Measurements from ENCODE around the gene UBE2D1. TPM values are rescaled to one million over a fixed set of nuclear protein-coding genes. Genes with fewer than 3 reads are reported as not detected.

UBE2D1 gene
- total and polyA plus RNA-seq, 2 donors (not counting 3 experiments of a cell fraction or from before 2014, with no cell fraction given): 13.5 to 14.5 TPM

DNA sequence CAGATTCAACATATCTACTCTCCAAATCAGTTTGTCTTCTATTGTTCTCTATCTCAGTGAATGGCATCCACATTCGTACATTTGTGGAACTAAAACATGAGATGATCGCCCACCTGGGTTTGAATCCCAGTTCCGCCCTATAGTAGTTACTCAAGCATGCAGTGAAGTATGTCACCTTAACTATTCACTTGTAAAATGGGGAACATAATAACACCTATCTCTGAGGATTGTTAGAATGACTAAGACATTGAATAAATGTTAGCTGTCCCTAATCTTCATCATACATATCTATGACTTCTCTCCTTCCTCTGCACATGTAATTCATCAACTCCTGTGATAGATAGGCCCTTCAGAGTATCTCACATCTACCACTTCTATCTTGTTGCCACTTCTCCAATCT, 24.7 kb downstream of the UBE2D1 start:
- DNase-seq (ENCODE audit: low read depth, low spot score): no peak
- peaks cover 13% of the 10 kb centered on the region for H3K79me2 ChIP-seq (ENCODE audit: control insufficient read depth, insufficient read depth, low read length)
- POLR2A ChIA-PET: no interaction called here

DNA sequence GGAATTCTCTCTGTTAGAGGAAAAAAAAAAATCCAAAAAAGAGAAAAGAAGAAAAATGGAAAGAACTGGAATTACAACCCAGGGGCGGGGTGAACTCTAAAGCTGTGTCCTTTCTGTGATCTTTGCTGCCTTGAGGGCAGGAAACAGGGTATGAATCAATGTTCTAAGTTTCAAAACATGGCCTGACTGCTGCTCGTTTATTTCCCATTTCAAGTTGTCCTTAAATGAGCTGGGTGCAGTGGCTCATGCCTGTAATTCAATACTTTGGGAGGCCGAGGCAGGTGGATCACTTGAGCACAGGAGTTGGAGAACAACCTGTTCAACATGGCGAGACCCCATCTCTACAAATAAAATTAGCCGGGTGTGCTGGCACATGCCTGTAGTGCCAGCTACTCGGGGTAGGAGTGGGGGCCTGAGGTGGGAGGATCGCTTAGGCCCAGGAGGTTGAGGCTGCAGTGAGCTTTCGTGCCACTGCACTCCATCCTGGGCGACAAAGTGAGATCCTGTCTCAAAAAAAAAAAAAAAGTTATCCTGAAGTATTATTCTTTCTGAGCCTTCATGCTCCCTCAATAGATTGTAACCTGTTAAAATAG, 25.7 kb downstream of the UBE2D1 start:
- FAIRE-seq: peak; percentile 50
- TF ChIP-seq EZH2 (IDR thresholded peaks at IDR 0.05; ENCODE audit: borderline replicate concordance, low read depth, low read length, severe bottlenecking) (no peak), MYC (IDR thresholded peaks at IDR 0.05; ENCODE audit: low read depth, low read length) (no peak), FOS (IDR thresholded peaks at IDR 0.05; ENCODE audit: borderline replicate concordance, insufficient read depth, low read length) (no peak), GATA2 (IDR thresholded peaks at IDR 0.05; ENCODE audit: insufficient read depth, insufficient read length, low read depth, low read length) (no peak), POLR2A (IDR thresholded peaks at IDR 0.05; ENCODE audit: low read depth, low read length) (no peak), POLR2AphosphoS5 (IDR thresholded peaks at IDR 0.05; ENCODE audit: insufficient read depth, low read depth, low read length) (no peak), CTCF (IDR thresholded peaks at IDR 0.05; ENCODE audit: extremely low read depth in 1 of 2, insufficient read depth in 1 of 2, low read depth in 1 of 2, low read length in 2 of 2) (no peak)
- TF ChIP-seq, protein P1, sequence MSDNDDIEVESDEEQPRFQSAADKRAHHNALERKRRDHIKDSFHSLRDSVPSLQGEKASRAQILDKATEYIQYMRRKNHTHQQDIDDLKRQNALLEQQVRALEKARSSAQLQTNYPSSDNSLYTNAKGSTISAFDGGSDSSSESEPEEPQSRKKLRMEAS (IDR thresholded peaks at IDR 0.05; ENCODE audit: insufficient read depth, insufficient read length): no peak
- dilution Hi-C loops (cut with MboI; ENCODE audit: extremely low pct_ligation_motif_present, low sequenced_read_pairs) (no loop called here), intact Hi-C loops (cut with micrococcal nuclease) (no loop called here)
- Histone ChIP-seq H4K20me1 (replicated peaks; ENCODE audit: control insufficient read depth, extremely low read depth, insufficient read depth, low read length) (no peaks in the 10 kb centered on the region), H3K36me3 (ENCODE audit: control insufficient read depth in 2 of 2, extremely low read depth in 1 of 2, insufficient read depth in 2 of 2, low read length in 2 of 2) (no peaks in the 10 kb centered on the region), H2AFZ (ENCODE audit: low read depth, low read length) (no peak overlapping the region), H3K27ac (ENCODE audit: insufficient read depth, low read depth, low read length) (no peak overlapping the region), H3K4me1 (ENCODE audit: control insufficient read depth, extremely low read depth, insufficient read depth, low read length) (peaks cover 11% of the 10 kb centered on the region), H3K9me3 (replicated peaks; ENCODE audit: control insufficient read depth, insufficient read depth, low read length) (no peaks in the 10 kb centered on the region), H3K9me1 (replicated peaks; ENCODE audit: control insufficient read depth, extremely low read depth, insufficient read depth, low read length) (no peaks in the 10 kb centered on the region), H3K4me2 (ENCODE audit: insufficient read depth, low read length) (no peak overlapping the region), H3K79me2 (ENCODE audit: control insufficient read depth, insufficient read depth, low read length) (peaks cover 10% of the 10 kb centered on the region), H3K9ac (replicated peaks; ENCODE audit: extremely low read depth, insufficient read depth, low read length) (no peak overlapping the region), H3K4me3 (replicated peaks in 1 of 3; ENCODE audit: insufficient read depth in 1 of 3, low read depth in 1 of 3, low read length in 3 of 3) (no peak overlapping the region), H3K27me3 (ENCODE audit: control insufficient read depth in 2 of 2, insufficient read depth in 2 of 2, low read length in 2 of 2) (no peaks in the 10 kb centered on the region)
- CTCF ChIA-PET: interaction anchor here (0.8 to 2.0 kb wide), 3 partner anchors 13 to 24 kb away, joined by 4 to 8 read pairs (median 5); partner anchors contain the start of gene TFAM
- DNase-seq (ENCODE audit: low read depth, low spot score): peak; percentile 38
- POLR2A ChIA-PET: no interaction called here
- no TSS peak for BruUV-seq (replicated peaks)

More for the DNA sequence above, 24.7 kb downstream of the UBE2D1 start:
- Histone ChIP-seq H2AFZ (ENCODE audit: low read depth, low read length) (no peak overlapping the region), H3K9me1 (replicated peaks; ENCODE audit: control insufficient read depth, extremely low read depth, insufficient read depth, low read length) (no peaks in the 10 kb centered on the region), H3K4me1 (ENCODE audit: control insufficient read depth, extremely low read depth, insufficient read depth, low read length) (peaks cover 11% of the 10 kb centered on the region), H3K9ac (replicated peaks; ENCODE audit: extremely low read depth, insufficient read depth, low read length) (no peak overlapping the region), H3K27me3 (ENCODE audit: control insufficient read depth in 2 of 2, insufficient read depth in 2 of 2, low read length in 2 of 2) (no peaks in the 10 kb centered on the region), H3K9me3 (replicated peaks; ENCODE audit: control insufficient read depth, insufficient read depth, low read length) (no peaks in the 10 kb centered on the region), H3K36me3 (ENCODE audit: control insufficient read depth in 2 of 2, extremely low read depth in 1 of 2, insufficient read depth in 2 of 2, low read length in 2 of 2) (no peaks in the 10 kb centered on the region), H4K20me1 (replicated peaks; ENCODE audit: control insufficient read depth, extremely low read depth, insufficient read depth, low read length) (no peaks in the 10 kb centered on the region), H3K4me2 (ENCODE audit: insufficient read depth, low read length) (no peak overlapping the region), H3K4me3 (replicated peaks in 1 of 3; ENCODE audit: insufficient read depth in 1 of 3, low read depth in 1 of 3, low read length in 3 of 3) (no peak overlapping the region), H3K27ac (ENCODE audit: insufficient read depth, low read depth, low read length) (no peak overlapping the region)
- TF ChIP-seq, protein P1 (IDR thresholded peaks at IDR 0.05; ENCODE audit: insufficient read depth, insufficient read length): no peak
- no peak for TF ChIP-seq JUN (IDR thresholded peaks at IDR 0.05; ENCODE audit: borderline replicate concordance, insufficient read depth, insufficient read length, low read depth)
- TF ChIP-seq FOS (IDR thresholded peaks at IDR 0.05; ENCODE audit: borderline replicate concordance, insufficient read depth, low read length): no peak
- no peak for TF ChIP-seq POLR2A (IDR thresholded peaks at IDR 0.05; ENCODE audit: low read depth, low read length)
- no peak for TF ChIP-seq MYC (IDR thresholded peaks at IDR 0.05; ENCODE audit: low read depth, low read length)
- no peak for TF ChIP-seq GATA2 (IDR thresholded peaks at IDR 0.05; ENCODE audit: insufficient read depth, insufficient read length, low read depth, low read length)
- no peak for TF ChIP-seq EZH2 (IDR thresholded peaks at IDR 0.05; ENCODE audit: borderline replicate concordance, low read depth, low read length, severe bottlenecking)
- FAIRE-seq: no peak
- intact Hi-C loops (cut with micrococcal nuclease) (no loop called here), dilution Hi-C loops (cut with MboI; ENCODE audit: extremely low pct_ligation_motif_present, low sequenced_read_pairs) (no loop called here)
- BruUV-seq (replicated peaks): no TSS peak
- CTCF ChIA-PET: interaction anchor here (2.0 kb wide), 1 partner anchor 12 kb away, joined by 8 read pairs; no protein-coding TSS in a partner anchor
